Fibroblast of skin of back (primary cell): Measurements from ENCODE around the gene MAEA.
"Not testable (repeated sequence)": the region's sequence is repeated elsewhere in the genome, so short reads cannot be mapped to it uniquely, and the experiment has no call there.

Experiments used
- DNase-seq: peaks from one replicate; pipeline ENCODE4 v3.0.0-alpha.2; 2013

MAEA gene

GRCh38 chr4:1367230-1367935 lies 77.7 kb downstream of the MAEA start:
- no peak for DNase-seq

DNA sequence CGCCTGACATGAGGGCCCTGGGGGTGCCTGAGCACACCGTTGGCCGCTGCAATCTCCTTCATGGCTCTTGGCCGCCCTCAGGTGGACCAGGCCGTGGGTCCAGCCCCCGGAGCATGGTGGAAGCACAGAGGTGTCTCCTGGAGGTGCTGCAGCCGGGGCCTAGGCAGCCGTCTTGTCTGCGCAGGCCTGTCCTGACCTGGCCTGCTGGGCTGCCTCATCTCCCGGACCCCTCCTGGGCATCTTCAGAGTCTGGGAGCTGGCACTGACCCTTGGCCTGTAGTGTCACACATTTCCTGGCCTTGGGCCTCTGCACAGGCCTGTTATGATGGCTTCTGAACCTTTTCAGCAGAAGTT lies 78.2 kb downstream of the MAEA start:
- no peak for DNase-seq

DNA sequence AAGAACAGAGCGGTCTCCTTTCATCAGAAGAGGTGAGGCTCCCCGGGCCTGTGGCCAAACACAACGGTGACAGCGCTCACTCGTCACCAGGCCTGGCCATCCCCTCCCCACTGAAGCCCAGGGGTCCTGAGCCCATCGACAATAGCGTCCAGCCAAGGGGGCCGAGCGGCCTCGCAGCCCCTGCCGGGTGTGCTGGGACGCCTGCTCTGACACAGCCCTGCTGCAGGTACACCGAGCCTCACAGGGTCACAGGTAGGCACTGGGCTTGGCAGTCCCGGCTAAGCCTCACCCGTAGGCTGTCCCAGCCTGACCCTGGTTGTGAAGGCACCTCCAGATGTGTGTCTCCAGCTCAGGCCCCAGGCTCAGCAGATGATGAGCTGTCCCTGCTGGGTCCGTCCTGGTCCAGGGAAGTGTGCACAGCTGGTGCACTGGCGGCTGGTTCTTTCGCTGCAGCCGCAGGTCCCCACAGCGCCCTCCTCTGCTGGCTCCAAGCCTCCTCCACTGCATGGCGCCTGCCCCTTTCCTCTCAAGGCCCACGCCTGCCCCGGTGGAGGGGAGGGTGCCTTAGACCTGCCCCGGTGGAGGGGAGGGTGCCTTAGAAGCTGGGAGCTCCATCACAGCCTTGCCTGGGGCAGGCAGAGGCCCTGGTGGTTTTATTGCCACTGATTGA lies 78.9 kb downstream of the MAEA start:
- DNase-seq = no peak

- DNase-seq = no peak
Observed at GRCh38 chr4:1369091-1369450, 79.4 kb downstream of the MAEA start.

GRCh38 chr4:1369479-1370079 lies 79.9 kb downstream of the MAEA start:
- no peak for DNase-seq

DNA sequence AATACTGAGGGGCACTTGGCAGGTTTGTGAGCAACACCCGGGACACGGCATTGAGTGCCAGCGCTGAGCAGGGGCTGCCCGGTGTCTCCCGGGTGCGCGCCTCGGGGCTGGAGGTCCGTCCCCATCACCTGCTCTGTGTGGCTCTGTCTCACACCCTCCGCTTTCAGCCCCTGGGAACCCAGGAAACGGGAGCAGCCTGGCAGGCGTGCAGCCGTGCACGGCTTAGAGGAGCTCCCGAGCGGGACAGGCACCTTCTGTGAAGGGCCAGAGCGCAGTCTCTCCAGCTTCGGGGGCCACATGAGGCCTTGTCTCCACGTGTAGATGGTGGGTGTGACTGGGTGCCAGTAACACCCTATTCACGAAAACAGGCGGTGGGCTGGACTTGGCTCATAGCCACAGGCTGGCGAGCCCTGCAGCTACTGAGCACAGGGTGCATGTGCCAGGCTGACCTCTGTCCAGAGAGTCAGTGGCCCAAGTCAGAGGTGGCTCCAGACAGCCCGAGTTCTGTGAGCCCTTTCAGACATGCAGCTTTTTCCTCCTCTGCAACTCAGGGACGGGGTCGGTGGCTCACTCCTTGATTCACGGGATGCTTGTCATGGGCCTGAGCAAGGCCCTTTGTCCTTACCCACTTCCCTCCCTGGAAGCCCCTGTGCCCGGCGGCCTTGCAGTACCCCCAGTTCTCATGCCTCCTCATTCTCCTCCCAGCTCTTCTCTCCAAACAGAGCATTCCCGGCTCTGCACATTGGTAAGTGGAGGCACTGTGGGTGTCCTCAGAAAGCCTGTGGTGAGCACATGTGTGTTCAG lies 80.8 kb downstream of the MAEA start:
- no peak for DNase-seq

- DNase-seq = no peak
Observed at GRCh38 chr4:1371176-1372165, 81.8 kb downstream of the MAEA start.

DNA sequence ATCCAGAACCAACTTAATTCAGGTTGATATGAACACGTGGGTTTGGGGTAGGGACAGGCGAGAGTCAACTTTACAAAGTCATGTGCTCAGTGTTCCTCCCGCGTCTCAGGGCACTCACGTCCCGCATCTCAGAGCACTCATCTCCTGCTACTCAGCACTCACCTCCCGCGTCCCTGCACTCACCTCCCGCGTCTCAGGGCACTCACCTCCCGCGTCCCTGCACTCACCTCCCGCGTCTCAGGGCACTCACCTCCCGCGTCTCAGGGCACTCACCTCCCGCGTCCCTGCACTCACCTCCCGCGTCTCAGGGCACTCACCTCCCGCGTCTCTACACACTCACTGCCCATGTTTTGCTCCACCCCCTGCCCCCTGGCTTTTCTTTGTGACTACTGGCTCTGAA lies 82.9 kb downstream of the MAEA start:
- not testable (repeated sequence) for DNase-seq

- DNase-seq = no peak
Observed at GRCh38 chr4:1373892-1374705, 84.4 kb downstream of the MAEA start.

DNA sequence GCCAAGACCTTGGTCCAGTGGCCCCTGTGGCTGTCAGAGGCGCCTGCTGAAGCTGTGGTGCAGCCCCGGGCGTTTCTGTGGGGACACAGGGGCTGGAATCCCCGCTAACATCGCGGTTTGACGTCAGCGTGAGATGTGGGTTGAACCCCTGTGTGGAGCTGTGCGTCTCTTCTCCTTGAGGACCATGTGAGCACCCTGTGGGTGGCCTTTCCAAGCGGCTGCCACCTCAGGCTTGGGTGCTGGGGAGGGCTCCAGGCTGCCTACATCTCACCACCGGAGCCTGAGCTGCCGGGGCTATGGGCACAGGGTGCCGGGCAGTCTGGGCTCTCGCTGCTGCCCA lies 85.0 kb downstream of the MAEA start:
- no peak for DNase-seq

DNA sequence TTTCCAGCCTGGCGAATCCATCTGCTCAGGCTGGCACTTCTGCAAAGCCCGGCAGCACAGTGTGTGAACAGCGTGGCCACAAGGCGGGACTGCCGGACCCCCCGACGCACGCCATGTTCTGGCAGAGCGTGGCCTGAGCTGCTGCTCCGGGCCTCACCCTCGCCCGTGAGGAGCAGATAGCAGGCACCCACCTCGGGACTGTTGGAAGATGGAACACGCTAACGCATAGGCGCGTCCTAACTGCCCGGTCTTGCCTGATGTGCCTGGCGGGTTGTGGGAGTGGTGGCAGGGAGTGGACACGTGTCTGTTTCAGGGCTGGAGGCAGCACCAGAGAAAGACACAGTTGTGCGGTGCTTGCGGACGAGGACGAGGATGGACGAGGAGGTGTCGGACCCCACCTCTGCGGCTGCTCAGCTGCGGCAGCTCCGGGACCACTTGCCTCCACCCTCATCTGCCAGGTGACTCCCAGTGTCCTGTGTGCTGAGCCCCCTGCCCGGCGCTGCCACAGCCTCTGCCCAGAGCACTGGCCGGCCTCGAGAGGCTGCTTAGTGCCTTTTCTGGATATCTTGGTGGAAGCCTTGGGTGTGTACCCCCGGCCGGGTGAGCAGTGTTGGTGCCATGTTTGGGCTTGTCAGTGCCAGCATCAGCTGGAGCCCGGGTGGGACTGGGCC lies 85.5 kb downstream of the MAEA start:
- no peak for DNase-seq

- DNase-seq = no peak
Observed at GRCh38 chr4:1375761-1376322, 86.2 kb downstream of the MAEA start.

GRCh38 chr4:1376391-1376840 lies 86.7 kb downstream of the MAEA start:
- no peak for DNase-seq

DNA sequence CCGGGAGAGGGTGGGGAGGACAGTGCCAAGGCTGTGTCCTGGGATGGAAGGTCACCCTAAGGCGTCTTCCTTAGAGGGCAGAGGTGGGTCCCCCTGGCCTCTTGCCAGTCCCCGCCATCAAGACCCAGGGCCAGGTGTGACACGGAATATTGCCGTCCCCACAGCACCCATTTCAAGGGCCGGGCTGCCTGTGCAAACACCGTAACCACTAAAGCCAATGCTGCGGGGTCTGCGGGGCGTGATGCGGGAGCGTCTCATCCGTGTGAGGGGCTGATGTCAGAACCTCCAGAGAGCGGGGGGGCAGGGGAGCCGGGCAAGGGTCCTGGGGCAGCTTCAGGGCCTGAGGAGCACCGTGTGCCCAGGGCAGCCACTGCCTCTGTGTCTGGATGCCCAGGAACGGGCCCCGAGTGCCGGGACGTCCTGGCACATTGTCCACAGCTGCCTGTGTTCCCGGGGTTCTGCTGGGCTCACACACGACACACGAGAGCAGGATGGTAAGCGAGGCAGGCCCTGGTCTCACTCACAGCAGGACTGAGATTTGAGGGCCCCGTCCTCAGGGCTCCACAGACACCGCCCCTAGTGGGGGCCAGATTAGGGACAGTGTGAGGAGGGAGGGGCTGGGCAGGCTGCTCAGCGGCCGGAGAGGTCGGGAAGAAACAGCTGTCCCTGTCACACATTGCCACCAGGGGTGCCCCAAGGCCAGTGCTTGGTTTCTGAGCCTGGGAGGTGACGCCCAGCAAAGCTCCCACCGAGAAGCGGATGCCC lies 87.3 kb downstream of the MAEA start:
- DNase-seq = no peak

DNA sequence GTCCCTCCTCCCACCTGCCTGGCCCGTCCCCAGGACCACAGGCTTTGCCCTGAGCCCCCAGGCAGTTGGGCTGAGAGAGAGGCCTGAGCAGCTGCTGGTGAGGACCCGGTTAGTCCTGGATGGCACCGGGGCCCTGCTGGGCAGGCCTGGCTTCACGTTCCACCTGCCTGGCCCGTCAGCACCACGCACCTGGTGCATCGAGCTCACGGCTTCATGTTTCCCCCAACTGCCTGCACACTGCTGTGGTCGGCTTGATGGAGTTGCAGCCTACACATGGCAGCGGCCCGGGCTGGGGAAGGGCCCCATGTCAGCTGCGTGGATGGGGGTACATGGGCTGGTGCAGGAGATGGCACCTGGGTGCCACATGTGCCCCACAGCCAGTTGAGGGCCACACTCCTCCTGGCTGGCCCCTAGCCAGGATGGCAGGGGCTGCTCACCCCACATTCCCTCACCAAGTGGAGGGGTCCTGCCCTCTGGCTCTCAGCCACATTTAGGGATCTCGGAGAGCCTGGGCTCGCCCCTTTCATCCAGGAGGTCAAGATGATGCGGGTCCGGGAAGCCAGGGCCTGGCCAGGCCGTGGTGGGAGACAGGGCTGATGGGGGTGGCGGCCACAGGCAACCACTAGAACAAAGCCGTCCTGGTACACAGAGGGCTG lies 88.0 kb downstream of the MAEA start:
- no peak for DNase-seq

DNA sequence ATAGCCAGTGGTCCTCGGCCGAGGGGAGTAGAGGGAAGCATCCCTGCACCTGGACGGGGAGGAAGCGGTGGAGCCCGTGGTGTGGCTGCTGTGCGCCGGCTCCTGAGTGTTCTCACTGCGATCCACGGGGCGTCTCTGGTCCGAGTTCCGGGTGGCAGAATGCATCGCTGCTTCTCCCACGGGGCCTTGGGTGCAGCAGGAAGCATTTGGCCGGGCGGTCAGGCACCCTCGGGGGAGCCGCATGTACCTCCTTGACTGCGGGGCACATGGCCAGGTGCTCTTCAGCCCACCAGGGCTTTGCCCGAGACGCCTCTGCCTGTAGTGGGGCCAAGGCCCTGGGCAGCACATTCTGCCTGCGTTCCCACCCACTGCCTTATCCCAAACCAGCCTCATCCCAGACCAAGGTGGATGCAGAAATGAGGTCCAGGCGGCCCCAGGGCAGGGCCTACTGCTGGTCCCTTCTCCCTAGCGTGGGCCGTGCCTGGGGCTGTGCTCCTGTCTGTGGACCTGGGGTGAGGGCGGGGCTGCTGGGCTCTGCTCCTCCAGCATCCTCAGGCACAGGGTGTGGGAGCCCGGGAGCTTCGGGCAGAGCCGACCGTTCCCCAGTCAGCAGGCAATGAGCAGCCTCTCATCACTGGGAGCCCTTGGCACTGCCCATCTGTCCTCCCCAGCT lies 89.0 kb downstream of the MAEA start:
- DNase-seq = no peak

DNA sequence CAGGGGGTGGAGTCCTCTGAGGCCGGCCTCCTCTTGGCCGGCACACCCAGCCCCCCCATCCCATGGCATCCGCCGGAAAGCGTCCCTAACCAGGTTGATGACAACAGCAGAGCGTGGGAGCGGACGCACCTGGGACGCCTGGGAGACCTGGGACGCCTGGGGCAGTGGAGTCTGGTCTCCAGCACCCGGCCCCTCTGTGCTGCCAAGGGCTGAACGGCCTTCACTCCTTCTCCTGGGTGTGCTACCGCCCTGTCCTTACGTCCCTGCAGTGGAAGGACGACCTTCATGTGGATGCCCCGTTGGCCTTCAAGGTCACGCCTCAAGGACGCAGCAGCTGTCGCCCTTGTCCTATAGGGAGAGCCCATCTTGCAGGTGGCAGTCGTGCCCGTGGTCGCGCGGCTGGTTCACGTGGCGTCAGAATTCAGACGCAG lies 89.7 kb downstream of the MAEA start:
- no peak for DNase-seq

DNA sequence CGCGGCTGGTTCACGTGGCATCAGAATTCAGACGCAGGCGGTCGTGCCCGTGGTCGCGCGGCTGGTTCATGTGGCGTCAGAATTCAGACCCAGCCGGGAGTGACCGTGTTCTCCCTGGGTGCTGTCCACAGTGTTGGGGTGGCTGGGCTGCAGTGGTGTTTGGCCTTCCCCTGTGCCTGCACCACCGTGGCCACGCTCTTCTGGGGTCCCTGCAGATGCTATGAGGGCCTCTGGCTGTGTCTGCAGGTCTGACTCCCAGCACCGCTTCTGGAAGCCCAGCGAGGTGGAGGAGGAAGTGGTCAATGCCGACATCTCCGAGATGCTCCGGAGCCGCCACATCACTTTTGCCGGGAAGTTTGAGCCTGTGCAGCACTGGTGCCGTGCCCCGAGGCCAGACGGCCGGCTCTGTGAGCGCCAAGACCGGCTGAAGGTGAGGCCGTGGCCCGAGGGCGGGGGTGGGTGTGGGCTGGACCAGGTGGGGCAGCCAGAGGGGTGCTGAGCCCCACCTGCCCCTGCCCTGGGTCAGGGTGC lies 90.2 kb downstream of the MAEA start:
- no peak for DNase-seq
